ENCODE data around the gene PCYT2.

DNA sequence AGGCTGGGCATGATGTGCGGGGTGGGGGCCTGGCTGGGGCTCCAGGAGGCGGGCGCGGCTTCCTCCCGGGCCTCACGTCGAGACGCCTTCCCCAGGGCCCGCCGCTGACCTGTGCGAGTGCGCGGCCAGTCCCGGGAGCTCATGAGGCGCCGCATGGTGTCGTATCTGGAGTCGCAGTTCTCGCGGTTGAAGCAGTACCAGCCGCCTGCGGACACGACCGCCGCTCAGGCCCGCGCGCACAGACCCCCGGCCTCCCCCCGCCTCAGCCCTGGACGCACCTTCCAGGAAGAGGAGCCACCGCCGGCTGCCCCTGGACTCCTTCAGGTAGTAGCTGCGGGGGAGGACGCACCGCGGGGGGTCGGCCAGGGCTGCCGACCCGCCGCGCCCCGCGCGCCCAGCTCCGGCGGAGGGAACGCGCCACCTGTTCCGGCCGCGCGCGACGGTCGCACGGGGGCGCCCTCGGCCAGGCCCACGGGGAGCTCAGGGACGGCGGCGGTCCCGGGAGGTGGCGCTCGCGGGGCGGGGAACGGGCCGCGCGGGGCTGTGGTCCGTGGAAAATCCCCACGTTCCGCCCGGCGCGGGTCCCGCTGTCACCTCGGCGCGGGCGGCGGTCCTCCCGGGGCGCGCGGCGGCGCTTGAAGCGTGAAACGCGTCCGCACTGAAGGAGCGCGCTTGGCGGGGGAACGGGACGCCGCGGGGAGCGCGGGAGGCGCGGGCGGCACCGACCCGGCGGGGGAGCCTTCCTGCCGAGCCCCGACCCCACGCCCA, 48.3 kb upstream of the PCYT2 start:
- TF ChIP-seq, protein P1, sequence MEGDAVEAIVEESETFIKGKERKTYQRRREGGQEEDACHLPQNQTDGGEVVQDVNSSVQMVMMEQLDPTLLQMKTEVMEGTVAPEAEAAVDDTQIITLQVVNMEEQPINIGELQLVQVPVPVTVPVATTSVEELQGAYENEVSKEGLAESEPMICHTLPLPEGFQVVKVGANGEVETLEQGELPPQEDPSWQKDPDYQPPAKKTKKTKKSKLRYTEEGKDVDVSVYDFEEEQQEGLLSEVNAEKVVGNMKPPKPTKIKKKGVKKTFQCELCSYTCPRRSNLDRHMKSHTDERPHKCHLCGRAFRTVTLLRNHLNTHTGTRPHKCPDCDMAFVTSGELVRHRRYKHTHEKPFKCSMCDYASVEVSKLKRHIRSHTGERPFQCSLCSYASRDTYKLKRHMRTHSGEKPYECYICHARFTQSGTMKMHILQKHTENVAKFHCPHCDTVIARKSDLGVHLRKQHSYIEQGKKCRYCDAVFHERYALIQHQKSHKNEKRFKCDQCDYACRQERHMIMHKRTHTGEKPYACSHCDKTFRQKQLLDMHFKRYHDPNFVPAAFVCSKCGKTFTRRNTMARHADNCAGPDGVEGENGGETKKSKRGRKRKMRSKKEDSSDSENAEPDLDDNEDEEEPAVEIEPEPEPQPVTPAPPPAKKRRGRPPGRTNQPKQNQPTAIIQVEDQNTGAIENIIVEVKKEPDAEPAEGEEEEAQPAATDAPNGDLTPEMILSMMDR (IDR thresholded peaks at IDR 0.05), result peak in 3 of 4 experiments; percentile 87 to 98 (median 97)
- no peak for TF ChIP-seq POLR2AphosphoS5 (IDR thresholded peaks at IDR 0.05)
